GM19043 (cell line): ENCODE data around the gene PLEKHH3.
"Not testable (repeated sequence)": the region's sequence is repeated elsewhere in the genome, so short reads cannot be mapped to it uniquely, and the experiment has no call there.

Source experiments
- ATAC-seq: cut with Tn5 transposase; IDR thresholded peaks from one replicate; pipeline ENCODE4 v1.9.1; 2021; ENCODE audit warnings: low read depth; ENCODE audit not compliant: unreplicated experiment

Gene PLEKHH3

GRCh38 chr17:42673266-42673884, 3.4 kb downstream of the PLEKHH3 start:
- no peak for ATAC-seq

GRCh38 chr17:42672038-42672437, 4.8 kb downstream of the PLEKHH3 start:
- no peak for ATAC-seq

GRCh38 chr17:42670789-42671657, 5.8 kb downstream of the PLEKHH3 start:
- ATAC-seq, result no peak

- no peak for ATAC-seq
These were observed 6.6 kb downstream of the PLEKHH3 start for GRCh38 chr17:42669977-42670788.

GRCh38 chr17:42669705-42669976, 7.2 kb downstream of the PLEKHH3 start:
- no peak for ATAC-seq

GRCh38 chr17:42667088-42667951, 9.5 kb downstream of the PLEKHH3 start:
- ATAC-seq, result no peak

GRCh38 chr17:42666126-42666525, 10.7 kb downstream of the PLEKHH3 start:
- not testable (repeated sequence) for ATAC-seq

- no peak for ATAC-seq
These were observed 11.2 kb downstream of the PLEKHH3 start for GRCh38 chr17:42665581-42666001.

- no peak for ATAC-seq
These were observed 16.0 kb downstream of the PLEKHH3 start for GRCh38 chr17:42660692-42661345.

- not testable (repeated sequence) for ATAC-seq
These were observed 16.9 kb downstream of the PLEKHH3 start for GRCh38 chr17:42659932-42660274.

GRCh38 chr17:42659079-42659931, 17.5 kb downstream of the PLEKHH3 start, which contains the start of gene TUBG2:
Gene TUBG2 (plus strand): TSS chr17:42659284. CDS start chr17:42659504, 220 bp downstream.
- no peak for ATAC-seq

GRCh38 chr17:42657824-42658588, 18.8 kb downstream of the PLEKHH3 start:
- ATAC-seq, result no peak

GRCh38 chr17:42655528-42655927, 21.3 kb downstream of the PLEKHH3 start:
- ATAC-seq, result no peak

- ATAC-seq, result no peak
These were observed 23.3 kb downstream of the PLEKHH3 start for GRCh38 chr17:42653179-42654124.

- no peak for ATAC-seq
These were observed 25.4 kb downstream of the PLEKHH3 start for GRCh38 chr17:42651392-42651791.

GRCh38 chr17:42647778-42648177, 29.0 kb downstream of the PLEKHH3 start:
- ATAC-seq, result no peak

- no peak for ATAC-seq
These were observed 34.5 kb downstream of the PLEKHH3 start for GRCh38 chr17:42642336-42642735.
